Measurements from ENCODE around the gene ICA1L. TPM values are rescaled to one million over a fixed set of nuclear protein-coding genes. Genes with fewer than 3 reads are reported as not detected.
A peak's percentile ranks its signal among the peaks of the same experiment; 100 is the strongest.

ICA1L gene
- total and polyA plus RNA-seq, 2 of the 4 experiments (the other 2 are of a cell fraction), result 1.7 to 1.8 TPM

DNA sequence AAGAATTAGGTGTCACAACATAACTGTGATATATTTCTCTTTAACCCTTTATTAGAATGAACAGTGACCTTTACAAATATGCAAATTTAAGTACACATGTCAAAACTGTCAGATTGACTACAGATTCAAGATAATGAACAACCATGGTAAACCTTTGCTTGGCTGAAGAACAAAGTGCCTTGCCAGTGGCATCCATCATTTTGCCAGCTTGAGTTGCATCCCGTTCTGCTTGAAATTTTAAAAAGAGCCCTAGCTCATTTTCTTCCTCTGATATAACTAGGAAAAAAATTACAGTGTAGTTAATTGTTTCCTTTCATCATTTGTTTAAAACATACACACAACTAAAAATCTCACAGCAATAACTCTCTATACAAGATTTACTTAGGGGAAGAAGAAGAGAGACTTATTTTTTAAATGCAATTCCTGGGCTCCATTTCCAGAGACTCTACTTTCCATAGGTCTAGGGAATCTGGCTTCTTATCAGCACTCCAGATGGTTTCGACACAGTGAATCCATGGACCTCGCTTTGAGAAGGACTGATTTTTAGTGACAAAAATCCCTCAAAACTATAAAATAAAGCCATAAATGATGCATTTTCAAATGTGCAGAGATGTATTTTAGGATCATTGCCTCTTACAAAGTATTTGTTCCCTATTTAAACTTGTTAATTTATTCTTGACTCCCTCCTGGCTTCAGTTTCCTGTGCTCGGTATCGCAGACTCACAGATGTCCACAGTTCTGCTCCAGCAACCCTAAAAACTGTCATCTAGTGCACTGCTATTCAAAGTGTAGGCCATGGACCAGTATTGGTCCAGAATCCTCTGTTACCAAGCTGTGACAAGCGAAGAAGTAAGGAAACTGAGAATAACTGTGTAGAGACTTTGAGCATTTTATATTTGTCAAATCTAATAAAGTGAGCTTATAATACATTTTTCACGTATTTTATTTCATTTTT lies 50.1 kb downstream of the ICA1L start:
- dilution Hi-C loops (cut with HindIII; ENCODE audit: low sequenced_read_pairs, unreplicated experiment) (no loop called here), in situ Hi-C loops (cut with MboI; ENCODE audit: low sequenced_read_pairs) (no loop called here), intact Hi-C loops (cut with micrococcal nuclease) (no loop called here)
- 86% methylated on average over 2 of the region's 7 CpGs; no CpG with 5 or more reads in 1 of the 2 experiments for WGBS, 2 experiments (ENCODE audit: extremely low coverage in 2 of 2, insufficient read length in 1 of 2)
- H2BK120ac ChIP-seq (ENCODE audit: low read depth, low read length), result no peak overlapping the region
- BruUV-seq (replicated peaks), result no TSS peak
- H4K8ac ChIP-seq (ENCODE audit: low read depth in 2 of 2, low read length in 2 of 2), result no peak overlapping the region
- H3K56ac ChIP-seq (ENCODE audit: extremely low read depth, insufficient read depth, low read length), result no peak overlapping the region
- H3K14ac ChIP-seq (replicated peaks; ENCODE audit: low read depth, low read length), result peak overlapping the region; percentile 28; the same call in 1 of the 2 replicates
- no peak for TF ChIP-seq RFX5 (IDR thresholded peaks at IDR 0.05; ENCODE audit: low read depth, low read length)
- no peak for TF ChIP-seq MAZ (IDR thresholded peaks at IDR 0.05; ENCODE audit: borderline replicate concordance, low read depth, low read length)
- no peak for TF ChIP-seq RCOR1 (IDR thresholded peaks at IDR 0.05; ENCODE audit: insufficient replicate concordance, low read length)
- no peak for TF ChIP-seq NFE2L2 (IDR thresholded peaks at IDR 0.05; ENCODE audit: low read depth, low read length)
- TF ChIP-seq POLR2A (IDR thresholded peaks at IDR 0.05; ENCODE audit: low read depth, low read length), result no peak
- TF ChIP-seq CEBPB (IDR thresholded peaks at IDR 0.05; ENCODE audit: low read depth, low read length), result no peak
- TF ChIP-seq MXI1 (IDR thresholded peaks at IDR 0.05; ENCODE audit: borderline replicate concordance, low read depth, low read length), result no peak
- TF ChIP-seq SMC3 (IDR thresholded peaks at IDR 0.05; ENCODE audit: low read depth, low read length), result no peak
- TF ChIP-seq MAFK (IDR thresholded peaks at IDR 0.05; ENCODE audit: low read depth, low read length), result no peak
- no peak for TF ChIP-seq CHD1 (IDR thresholded peaks at IDR 0.05; ENCODE audit: low read depth, low read length)
- TF ChIP-seq RAD21 (IDR thresholded peaks at IDR 0.05; ENCODE audit: low read length), result no peak
- TF ChIP-seq BHLHE40 (IDR thresholded peaks at IDR 0.05; ENCODE audit: low read depth, low read length), result no peak
- no peak overlapping the region for H2AK5ac ChIP-seq (ENCODE audit: low read depth, low read length)
- no peak overlapping the region for H3K18ac ChIP-seq (ENCODE audit: low read depth, low read length)
- no peak overlapping the region for H2BK15ac ChIP-seq (ENCODE audit: low read depth, low read length)
- H3K4me2 ChIP-seq (ENCODE audit: low read depth, low read length), result no peak overlapping the region
- H3K9ac ChIP-seq (ENCODE audit: low read depth, low read length), result no peak overlapping the region
- H2AK9ac ChIP-seq (replicated peaks; ENCODE audit: low read depth, low read length, poor library complexity), result no peak overlapping the region
- ATAC-seq (ENCODE audit: low read depth), result no peak
- no peak overlapping the region for H2AFZ ChIP-seq (replicated peaks; ENCODE audit: low read length, poor library complexity)
- H4K91ac ChIP-seq (ENCODE audit: insufficient read depth, low read depth, low read length), result no peak overlapping the region
- H3K27me3 ChIP-seq (ENCODE audit: control insufficient read depth, insufficient read depth, low read length), result no peaks in the 10 kb centered on the region
- no peaks in the 10 kb centered on the region for H4K20me1 ChIP-seq (ENCODE audit: insufficient read depth, low read length)
- H3K9me1 ChIP-seq (ENCODE audit: insufficient read depth, low read length), result peaks cover 2% of the 10 kb centered on the region; the same call in 1 of the 2 replicates
- no peak overlapping the region for H3K4ac ChIP-seq (ENCODE audit: low read depth, low read length)
- H3K79me1 ChIP-seq (ENCODE audit: low read depth in 1 of 2, low read length in 2 of 2), result no peaks in the 10 kb centered on the region
- 0 out of 2 replicates have a peak, but pooled peaks cover 2% of the 10 kb centered on the region for H3K4me1 ChIP-seq (ENCODE audit: control insufficient read depth, insufficient read depth, low read length)
- no peak overlapping the region for H3K23ac ChIP-seq (ENCODE audit: low read depth, low read length)
- no peak overlapping the region for H3K4me3 ChIP-seq (ENCODE audit: insufficient read depth, low read depth, low read length)
- DNase-seq, result no peak
- no peak overlapping the region for H2BK20ac ChIP-seq (ENCODE audit: low read depth, low read length)
- ChIA-PET CTCF (interaction anchor here (0.6 kb wide), 1 partner anchor 233 kb away, joined by 4 read pairs; no protein-coding TSS in a partner anchor), POLR2A (ENCODE audit: unreplicated experiment) (interaction anchor here (0.5 kb wide), 1 partner anchor 1370 kb away, joined by 23 read pairs; the partner anchor contains the start of genes STRADB and TRAK2)
- H4K5ac ChIP-seq (ENCODE audit: low read depth, low read length), result no peak overlapping the region
- no peak overlapping the region for H2BK5ac ChIP-seq (ENCODE audit: low read depth, low read length, poor library complexity, severe bottlenecking)
- no peak overlapping the region for H3K27ac ChIP-seq (ENCODE audit: insufficient read depth, low read length)
- H3K9me3 ChIP-seq (ENCODE audit: control insufficient read depth, insufficient read depth, low read length), result no peaks in the 10 kb centered on the region
- no peaks in the 10 kb centered on the region for H3K36me3 ChIP-seq (ENCODE audit: control insufficient read depth, insufficient read depth, low read length)

Data from IMR-90 (cell line).